Duodenal mucosa (tissue), 2 donors: Measurements from ENCODE around the gene ARID4B.
"Not testable (repeated sequence)": the region's sequence is repeated elsewhere in the genome, so short reads cannot be mapped to it uniquely, and the experiment has no call there.

ENCODE experiments used
- H3K27ac ChIP-seq: one replicate; pipeline ENCODE4 v1.7.0; 2013; ENCODE audit warnings: low read depth, low read length
- H3K27me3 ChIP-seq, 2 donors: one replicate each; pipeline ENCODE4 v1.7.0; 2013; ENCODE audit warnings: low read length in 2 of 2, control low read depth in 1 of 2; ENCODE audit not compliant: insufficient read depth in 2 of 2, control insufficient read depth in 1 of 2
- H3K36me3 ChIP-seq, 2 donors: one replicate each; pipeline ENCODE4 v1.7.0; 2013; ENCODE audit warnings: low read length in 2 of 2, control low read depth in 1 of 2; ENCODE audit not compliant: insufficient read depth in 2 of 2, control insufficient read depth in 1 of 2
- H3K4me1 ChIP-seq, 2 donors: one replicate each; pipeline ENCODE4 v1.7.0; 2013; ENCODE audit warnings: low read length in 2 of 2, control low read depth in 1 of 2; ENCODE audit not compliant: insufficient read depth in 2 of 2, control insufficient read depth in 1 of 2
- H3K4me3 ChIP-seq, 2 donors: one replicate each; pipeline ENCODE4 v1.7.0; 2013; ENCODE audit warnings: low read length in 2 of 2, low read depth in 1 of 2
- H3K9ac ChIP-seq, 2 donors: one replicate each; pipeline ENCODE4 v1.7.0; 2013; ENCODE audit warnings: low read length in 2 of 2, low read depth in 1 of 2
- H3K9me3 ChIP-seq, 2 donors: one replicate each; pipeline ENCODE4 v1.7.0; 2013; ENCODE audit warnings: low read length in 2 of 2, control low read depth in 1 of 2; ENCODE audit not compliant: control insufficient read depth in 1 of 2

The ARID4B gene

DNA sequence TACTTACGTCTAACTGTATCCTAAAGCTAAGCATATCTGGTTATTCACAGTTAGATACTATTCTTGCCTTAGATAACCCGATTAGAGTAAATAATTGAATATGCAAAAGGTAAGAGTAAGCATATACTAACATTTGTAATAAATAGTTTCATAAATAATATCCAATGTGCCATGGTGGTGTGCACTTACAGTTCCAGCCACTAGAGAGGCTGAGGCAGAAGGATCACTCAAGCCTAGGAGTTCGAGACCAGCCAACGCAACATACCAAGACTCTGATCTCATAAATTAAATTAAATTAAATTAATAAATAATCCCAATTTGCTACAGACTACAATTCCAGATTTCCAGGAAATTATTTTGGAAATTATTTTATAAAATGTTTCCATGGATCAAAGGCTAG, 12.2 kb downstream of the ARID4B start:
- Histone ChIP-seq H3K9ac (no peak overlapping the region), H3K27ac (no peak overlapping the region), H3K4me1 (peaks cover 0 to 11% of the 10 kb centered on the region in 2 donors), H3K27me3 (no peaks in the 10 kb centered on the region), H3K9me3 (no peaks in the 10 kb centered on the region), H3K4me3 (no peak overlapping the region), H3K36me3 (peaks cover 0 to 11% of the 10 kb centered on the region in 2 donors)

DNA sequence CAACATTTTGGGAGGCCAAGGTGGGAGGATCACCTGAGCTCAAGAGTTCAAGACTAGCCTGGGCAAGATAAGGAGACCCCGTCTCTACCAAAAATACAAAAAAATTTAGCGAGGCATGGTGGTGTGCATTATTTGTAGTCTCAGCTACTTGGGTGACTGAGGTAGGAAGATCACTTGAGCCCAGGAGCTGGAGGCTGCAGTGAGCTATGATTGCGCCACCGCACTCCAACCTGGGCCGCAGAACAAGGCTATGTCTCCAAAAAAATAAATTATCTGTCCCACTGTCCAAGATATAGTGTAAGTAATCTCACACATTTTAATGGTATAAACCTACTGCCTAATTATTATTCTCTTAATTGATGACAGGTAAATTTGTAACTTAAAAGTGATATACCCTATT, 12.8 kb downstream of the ARID4B start:
- no peak overlapping the region for H3K9ac ChIP-seq
- no peak overlapping the region for H3K27ac ChIP-seq
- H3K4me3 ChIP-seq, result no peak overlapping the region
- H3K27me3 ChIP-seq, result no peaks in the 10 kb centered on the region
- peaks cover 0 to 11% of the 10 kb centered on the region in 2 donors for H3K4me1 ChIP-seq
- no peaks in the 10 kb centered on the region for H3K9me3 ChIP-seq
- peaks cover 0 to 11% of the 10 kb centered on the region in 2 donors for H3K36me3 ChIP-seq

DNA sequence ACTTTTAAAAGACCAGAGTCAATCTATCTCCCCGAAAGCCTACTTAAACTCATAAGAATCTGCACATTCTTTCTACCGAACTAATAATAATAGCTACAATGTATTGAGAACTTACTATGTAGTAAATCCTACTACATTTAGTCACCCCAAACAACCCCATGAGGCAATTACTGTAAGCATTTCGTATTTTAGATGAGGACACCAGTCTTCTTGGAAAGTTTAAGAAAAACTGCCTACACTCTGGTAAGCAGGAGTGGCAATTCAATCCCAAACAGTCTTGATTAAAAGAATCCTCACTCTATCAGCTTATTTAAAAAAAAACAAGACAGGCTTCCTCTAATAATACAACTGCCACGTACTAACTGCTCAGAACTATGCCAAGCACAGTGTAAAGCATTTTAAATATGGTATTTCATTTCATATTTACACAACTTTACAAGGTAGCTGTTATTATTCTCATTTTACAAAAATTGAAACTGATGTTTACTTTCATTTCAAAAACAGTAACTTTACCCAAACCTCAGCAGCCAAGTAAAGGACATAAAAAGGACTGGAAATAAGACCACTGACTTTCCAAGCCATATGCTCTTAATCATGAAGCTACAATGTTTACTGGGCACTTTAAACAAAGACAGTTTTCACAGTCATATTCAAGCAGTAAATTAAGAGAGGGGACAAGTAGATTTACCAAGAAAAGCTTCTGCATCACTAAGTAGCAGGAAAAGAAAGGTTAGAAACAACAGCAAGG, 13.9 kb downstream of the ARID4B start:
- Histone ChIP-seq H3K27me3 (no peaks in the 10 kb centered on the region), H3K9me3 (no peaks in the 10 kb centered on the region), H3K4me1 (peaks cover 0 to 11% of the 10 kb centered on the region in 2 donors), H3K36me3 (peaks cover 0 to 8% of the 10 kb centered on the region in 2 donors), H3K4me3 (no peak overlapping the region), H3K9ac (peak overlapping the region in 1 of 2 donors; percentile 16), H3K27ac (no peak overlapping the region)

DNA sequence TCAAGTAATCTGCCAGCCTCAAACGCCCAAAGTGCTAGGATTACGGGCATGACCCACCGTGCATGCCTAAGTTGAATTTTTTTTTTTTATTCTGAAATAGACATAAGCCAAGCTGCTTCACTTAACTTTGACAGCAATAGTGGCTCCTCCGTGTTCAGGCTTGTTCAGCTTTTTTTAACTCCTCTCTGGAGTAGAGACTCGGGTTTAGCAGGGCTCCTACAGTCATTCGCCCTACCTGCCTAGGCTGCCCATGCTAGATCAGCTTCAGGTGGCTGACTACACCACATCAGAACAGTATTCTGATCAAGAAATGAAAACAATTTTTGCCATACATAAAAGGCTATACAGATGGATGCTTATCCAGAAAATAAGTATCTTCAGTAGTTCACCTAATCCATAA, 14.7 kb downstream of the ARID4B start:
- no peak overlapping the region for H3K4me3 ChIP-seq
- H3K27ac ChIP-seq, result no peak overlapping the region
- H3K27me3 ChIP-seq, result no peaks in the 10 kb centered on the region
- no peaks in the 10 kb centered on the region for H3K9me3 ChIP-seq
- no peak overlapping the region for H3K9ac ChIP-seq
- peaks cover 0 to 3% of the 10 kb centered on the region in 2 donors for H3K36me3 ChIP-seq
- peaks cover 0 to 11% of the 10 kb centered on the region in 2 donors for H3K4me1 ChIP-seq

DNA sequence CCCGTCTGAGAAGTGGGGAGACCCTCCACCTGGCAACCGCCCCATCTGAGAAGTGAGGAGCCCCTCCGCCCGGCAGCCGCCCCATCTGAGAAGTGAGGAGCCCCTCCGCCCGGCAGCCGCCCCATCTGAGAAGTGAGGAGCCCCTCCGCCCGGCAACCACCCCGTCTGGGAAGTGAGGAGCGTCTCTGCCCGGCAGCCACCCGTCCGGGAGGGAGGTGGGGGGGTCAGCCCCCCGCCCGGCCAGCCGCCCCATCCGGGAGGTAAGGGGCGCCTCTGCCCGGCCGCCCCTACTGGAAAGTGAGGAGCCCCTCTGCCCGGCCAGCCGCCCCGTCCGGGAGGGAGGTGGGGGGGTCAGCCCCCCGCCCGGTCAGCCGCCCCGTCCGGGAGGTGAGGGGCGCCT, 18.8 kb downstream of the ARID4B start:
- not testable (repeated sequence) for H3K27ac ChIP-seq, H3K9ac ChIP-seq, H3K27me3 ChIP-seq, H3K9me3 ChIP-seq, H3K36me3 ChIP-seq, H3K4me3 ChIP-seq
- peaks cover 9 to 17% of the 10 kb centered on the region in 2 donors for H3K4me1 ChIP-seq

DNA sequence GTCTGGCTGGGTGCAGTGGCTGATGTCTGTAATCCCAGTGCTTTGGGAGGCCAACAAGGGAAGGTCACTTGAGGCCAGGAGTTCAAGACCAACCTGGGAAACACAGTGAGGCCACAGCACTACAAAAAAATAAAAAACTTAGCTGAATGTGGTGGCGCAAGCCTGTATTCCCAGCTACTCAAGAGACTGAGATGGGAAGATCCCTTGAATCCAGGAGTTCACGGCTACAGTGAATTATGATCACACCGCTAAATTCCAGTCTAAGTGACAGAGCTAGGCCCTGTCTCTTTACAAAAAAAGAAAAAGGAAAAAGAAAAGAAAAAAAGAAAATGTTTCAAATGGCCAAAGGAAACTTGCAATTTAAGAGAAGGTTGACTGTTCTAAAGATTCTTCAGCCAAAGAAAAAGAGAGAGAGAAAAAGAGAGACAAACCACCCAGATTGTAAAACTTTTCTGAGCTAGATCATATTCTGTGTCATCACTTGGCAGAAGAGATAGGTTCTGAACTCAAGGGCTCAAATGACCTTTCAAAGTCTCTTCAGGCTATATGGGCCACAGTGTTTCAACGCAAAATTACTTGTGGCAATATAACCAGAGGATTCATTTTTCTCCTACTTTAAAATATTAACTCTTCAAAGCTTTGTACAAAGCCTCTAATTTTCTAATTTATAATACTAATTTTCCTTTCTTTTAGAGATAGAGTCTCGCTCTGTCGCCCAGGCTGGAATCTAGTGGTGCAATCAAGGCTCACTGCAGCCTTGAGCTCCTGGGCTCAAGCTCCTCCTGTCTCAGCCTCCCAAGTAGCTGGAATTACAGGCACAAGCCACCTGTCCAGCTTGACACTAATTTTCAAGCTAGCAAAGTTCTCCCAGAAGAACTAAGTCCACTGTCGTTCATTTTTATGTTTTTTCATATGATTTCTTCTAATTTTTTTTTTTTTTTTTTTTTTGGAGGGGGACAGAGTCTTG, 20.5 kb downstream of the ARID4B start:
- Histone ChIP-seq H3K9ac (no peak overlapping the region), H3K4me3 (no peak overlapping the region), H3K4me1 (peaks cover 0 to 17% of the 10 kb centered on the region in 2 donors), H3K27ac (no peak overlapping the region), H3K27me3 (no peaks in the 10 kb centered on the region), H3K36me3 (peaks cover 0 to 3% of the 10 kb centered on the region in 2 donors), H3K9me3 (no peaks in the 10 kb centered on the region)

DNA sequence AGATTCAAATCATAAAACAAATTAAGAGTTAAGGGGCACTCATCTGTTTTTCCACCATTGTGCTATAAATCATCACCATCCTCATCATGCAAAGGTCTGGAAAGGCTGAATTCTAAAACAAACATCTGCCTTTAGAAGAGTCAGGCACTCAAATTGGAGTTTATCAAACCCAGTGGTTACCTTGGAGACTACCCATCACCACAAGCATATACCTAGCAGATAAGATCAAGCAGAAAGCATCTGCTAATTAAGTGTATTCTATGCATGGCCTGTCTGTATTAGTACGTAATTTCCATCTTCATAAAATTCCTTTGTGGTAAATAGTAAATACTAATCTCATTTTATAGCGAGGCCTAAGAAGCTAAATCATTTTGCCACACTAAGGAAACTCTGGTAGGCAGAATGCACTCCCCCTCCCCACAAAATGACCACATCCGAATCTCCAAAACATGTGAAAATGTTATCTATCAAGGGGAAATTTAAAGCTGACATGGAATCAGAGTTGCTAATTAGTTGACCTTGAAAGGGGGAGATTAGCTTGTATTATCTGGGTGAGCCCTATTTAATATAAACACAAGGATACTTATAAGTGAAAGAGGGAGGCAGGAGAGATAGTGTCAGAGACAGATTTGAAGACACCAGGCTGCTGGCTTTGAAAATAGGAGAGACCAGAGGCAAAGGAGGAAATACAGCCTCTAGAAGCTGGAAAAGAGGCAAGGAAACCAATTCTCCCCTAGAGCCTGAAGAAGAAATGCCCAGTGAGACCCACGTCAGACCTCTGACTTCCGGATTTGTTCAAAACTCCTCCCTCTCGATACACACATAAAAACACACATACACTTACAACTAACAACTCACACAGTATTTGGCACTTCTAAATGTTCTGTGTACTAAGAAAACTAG, 23.2 kb downstream of the ARID4B start:
- peaks cover 3 to 20% of the 10 kb centered on the region in 2 donors for H3K4me1 ChIP-seq
- no peak overlapping the region for H3K4me3 ChIP-seq
- no peaks in the 10 kb centered on the region for H3K36me3 ChIP-seq
- no peak overlapping the region for H3K27ac ChIP-seq
- H3K9me3 ChIP-seq, result no peaks in the 10 kb centered on the region
- no peaks in the 10 kb centered on the region for H3K27me3 ChIP-seq
- H3K9ac ChIP-seq, result no peak overlapping the region

DNA sequence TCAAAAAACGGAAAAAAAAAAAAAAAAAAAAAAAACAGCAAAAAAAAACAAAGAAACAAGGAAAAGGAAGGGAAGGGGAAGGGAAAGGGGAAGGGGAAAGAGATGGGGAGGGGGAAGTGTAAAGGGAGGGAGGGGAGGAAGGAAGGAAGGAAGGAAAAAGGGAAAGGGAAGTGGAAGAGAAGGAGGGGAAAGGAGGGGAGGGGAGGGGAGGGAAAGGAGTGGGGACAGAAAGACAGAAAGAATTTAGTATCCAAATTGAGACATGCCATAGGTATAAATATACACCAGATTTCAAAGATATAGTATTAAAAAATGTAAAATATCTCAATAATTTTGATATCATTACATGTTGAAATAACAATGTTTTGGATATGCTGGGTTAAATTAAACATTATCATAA, 25.8 kb downstream of the ARID4B start:
- Histone ChIP-seq H3K9ac (no peak overlapping the region), H3K4me3 (no peak overlapping the region), H3K36me3 (no peaks in the 10 kb centered on the region), H3K27me3 (no peaks in the 10 kb centered on the region), H3K27ac (no peak overlapping the region), H3K9me3 (no peaks in the 10 kb centered on the region), H3K4me1 (peaks cover 23 to 32% of the 10 kb centered on the region in 2 donors)

DNA sequence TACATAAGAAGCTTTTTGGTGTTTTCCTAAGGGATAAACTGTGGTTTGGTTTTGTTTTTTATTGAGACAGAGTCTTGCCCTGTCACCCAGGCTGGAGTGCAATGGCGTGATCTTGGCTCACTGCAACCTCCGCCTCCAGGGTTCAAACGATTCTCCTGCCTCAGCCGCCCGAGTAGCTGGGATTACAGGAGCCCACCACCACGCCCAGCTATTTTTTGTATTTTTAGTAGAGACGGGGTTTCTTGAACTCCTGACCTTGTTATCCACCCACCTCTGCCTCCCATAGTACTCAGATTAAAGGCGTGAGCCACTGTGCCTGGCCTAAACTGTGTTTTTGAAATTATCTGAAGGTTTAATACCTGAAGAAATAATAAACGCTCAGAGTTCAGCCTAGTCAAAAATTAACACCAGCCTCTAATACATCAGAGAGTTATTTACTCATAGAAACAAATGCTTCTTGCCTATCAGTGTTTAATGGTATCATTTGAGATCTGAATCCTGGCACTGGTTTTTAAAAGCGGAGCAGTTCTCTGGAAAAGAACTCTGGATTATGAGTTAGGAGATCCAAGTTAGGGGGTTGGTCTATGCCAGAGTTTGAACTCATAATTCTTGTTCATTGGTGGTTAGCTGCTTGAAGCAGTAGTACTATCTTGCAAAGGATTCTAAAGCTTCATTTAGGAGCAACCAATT, 28.7 kb downstream of the ARID4B start:
- H3K36me3 ChIP-seq, result no peaks in the 10 kb centered on the region
- peaks cover 16 to 23% of the 10 kb centered on the region in 2 donors for H3K4me1 ChIP-seq
- no peaks in the 10 kb centered on the region for H3K27me3 ChIP-seq
- no peak overlapping the region for H3K4me3 ChIP-seq
- no peak overlapping the region for H3K27ac ChIP-seq
- H3K9me3 ChIP-seq, result no peaks in the 10 kb centered on the region
- H3K9ac ChIP-seq, result no peak overlapping the region
